GM12801 (cell line): ENCODE results near the gene RYR3.

ENCODE experiments used
- CTCF ChIP-seq: IDR thresholded peaks from one replicate; pipeline ENCODE4 v1.5.1; 2011; ENCODE audit warnings: control low read depth; ENCODE audit not compliant: insufficient read length; ENCODE audit errors: extremely low read depth

Gene RYR3

GRCh38 chr15:33369941-33370622 is 59.3 kb downstream of the RYR3 start:
- no peak for TF ChIP-seq CTCF

- TF ChIP-seq CTCF: no peak
These were observed 59.9 kb downstream of the RYR3 start for GRCh38 chr15:33370623-33371020.

GRCh38 chr15:33371159-33371558 is 60.4 kb downstream of the RYR3 start:
- no peak for TF ChIP-seq CTCF

GRCh38 chr15:33374226-33374914 is 63.6 kb downstream of the RYR3 start:
- no peak for TF ChIP-seq CTCF

GRCh38 chr15:33375236-33375635 is 64.5 kb downstream of the RYR3 start:
- TF ChIP-seq CTCF: no peak

- TF ChIP-seq CTCF: no peak
These were observed 66.4 kb downstream of the RYR3 start for GRCh38 chr15:33377204-33377603.

- TF ChIP-seq CTCF: no peak
These were observed 68.2 kb downstream of the RYR3 start for GRCh38 chr15:33378866-33379480.
